ENCODE data around the gene SH3PXD2B. TPM values are rescaled to one million over a fixed set of nuclear protein-coding genes. Genes with fewer than 3 reads are reported as not detected.

The SH3PXD2B gene
- polyA plus RNA-seq, 3 donors = 0.19 to 0.77 (median 0.31) TPM

DNA sequence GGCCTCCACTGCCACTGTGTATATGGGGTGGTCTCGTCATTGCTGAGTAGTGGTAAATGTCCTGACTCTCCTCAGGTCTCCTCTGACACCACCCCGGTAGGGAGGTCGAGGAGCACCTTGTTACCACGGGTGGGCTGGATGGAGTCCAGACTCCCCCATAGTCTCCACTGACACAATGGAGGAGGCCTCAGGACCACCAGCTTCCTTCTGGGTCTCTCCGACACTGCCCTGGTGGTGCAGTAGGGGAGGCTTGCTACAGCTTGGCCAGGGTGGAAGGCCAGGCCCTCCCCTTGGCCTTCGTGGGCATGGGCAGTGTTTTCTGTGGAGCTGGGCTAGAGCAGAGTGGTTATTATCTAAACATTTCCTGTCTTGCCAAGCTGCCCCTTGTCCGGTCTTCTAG lies 15.4 kb upstream of the SH3PXD2B start:
- Histone ChIP-seq H3K79me2 (ENCODE audit: insufficient read depth, low read length) (no peaks in the 10 kb centered on the region), H3K27me3 (ENCODE audit: control insufficient read depth in 2 of 2, insufficient read depth in 2 of 2, low read length in 2 of 2) (no peaks in the 10 kb centered on the region), H4K20me1 (ENCODE audit: insufficient read depth, low read length) (no peaks in the 10 kb centered on the region), H3K4me1 (ENCODE audit: control insufficient read depth in 1 of 2, insufficient read depth in 2 of 2, low read length in 2 of 2) (no peaks in the 10 kb centered on the region), H3K36me3 (replicated peaks in 1 of 2; ENCODE audit: control insufficient read depth in 1 of 2, insufficient read depth in 2 of 2, low read length in 2 of 2) (no peaks in the 10 kb centered on the region), H3K9ac (ENCODE audit: insufficient read depth, low read length, poor library complexity, severe bottlenecking) (no peak overlapping the region), H3K4me2 (replicated peaks; ENCODE audit: extremely low read depth, low read length, poor library complexity, severe bottlenecking) (no peak overlapping the region), H3K27ac (ENCODE audit: low read depth in 1 of 2, low read length in 2 of 2) (no peak overlapping the region), H2AFZ (ENCODE audit: insufficient read depth, low read depth, low read length, poor library complexity, severe bottlenecking) (no peak overlapping the region), H3K9me3 (replicated peaks in 1 of 2; ENCODE audit: control insufficient read depth in 1 of 2, insufficient read depth in 1 of 2, low read length in 2 of 2) (no peaks in the 10 kb centered on the region), H3K4me3 (replicated peaks in 1 of 3; ENCODE audit: low read depth in 2 of 3, low read length in 3 of 3) (no peak overlapping the region)
- Mint-ChIP-seq H3K27me3 (ENCODE audit: low read depth in 3 of 3) (peaks cover 4 to 10% (median 10%) of the 10 kb centered on the region in 3 donors), H3K4me1 (no peaks in the 10 kb centered on the region), H3K27ac (no peak overlapping the region), H3K36me3 (no peaks in the 10 kb centered on the region), H3K4me3 (no peak overlapping the region), H3K9me3 (peaks cover 0 to 3% (median 0%) of the 10 kb centered on the region in 7 donors)
- WGBS (ENCODE audit: insufficient coverage) = 96% methylated on average over 3 of the region's 7 CpGs
- intact Hi-C loops (cut with micrococcal nuclease) = loop anchor here in 1 of 2 donors (10.0 kb wide), 1 partner anchor 455 kb away; no protein-coding TSS in a partner anchor
- DNase-seq = no peak
- no peak for TF ChIP-seq CTCF (IDR thresholded peaks at IDR 0.05)

DNA sequence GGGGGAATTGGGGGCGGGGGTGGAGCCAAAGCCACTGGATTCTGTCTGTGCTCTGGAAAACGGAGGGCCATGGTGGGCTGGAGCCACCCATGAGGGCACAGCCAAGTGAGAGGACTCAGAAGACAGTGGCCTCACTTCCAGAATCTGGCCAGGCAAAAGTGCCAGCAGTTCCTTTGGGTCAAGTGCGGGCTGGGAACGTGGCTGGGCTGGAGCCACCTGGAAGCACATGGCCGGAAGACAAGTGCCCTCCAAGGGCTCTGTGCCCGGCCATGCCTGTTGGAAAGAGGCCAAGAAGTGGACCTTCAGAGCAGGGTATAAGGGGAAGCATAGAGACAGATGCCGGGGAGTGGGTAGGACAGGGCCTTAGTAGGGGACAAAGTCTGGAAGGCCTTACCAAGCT lies 11.7 kb upstream of the SH3PXD2B start:
- Histone ChIP-seq H3K4me2 (replicated peaks; ENCODE audit: extremely low read depth, low read length, poor library complexity, severe bottlenecking) (no peak overlapping the region), H3K27ac (ENCODE audit: low read depth in 1 of 2, low read length in 2 of 2) (no peak overlapping the region), H3K36me3 (replicated peaks in 1 of 2; ENCODE audit: control insufficient read depth in 1 of 2, insufficient read depth in 2 of 2, low read length in 2 of 2) (no peaks in the 10 kb centered on the region), H3K9me3 (replicated peaks in 1 of 2; ENCODE audit: control insufficient read depth in 1 of 2, insufficient read depth in 1 of 2, low read length in 2 of 2) (peaks cover 0 to 6% of the 10 kb centered on the region in 2 donors), H3K4me1 (ENCODE audit: control insufficient read depth in 1 of 2, insufficient read depth in 2 of 2, low read length in 2 of 2) (peaks cover 6 to 7% of the 10 kb centered on the region in 2 donors), H3K27me3 (ENCODE audit: control insufficient read depth in 2 of 2, insufficient read depth in 2 of 2, low read length in 2 of 2) (no peaks in the 10 kb centered on the region), H3K79me2 (ENCODE audit: insufficient read depth, low read length) (no peaks in the 10 kb centered on the region), H3K4me3 (replicated peaks in 1 of 3; ENCODE audit: low read depth in 2 of 3, low read length in 3 of 3) (no peak overlapping the region), H2AFZ (ENCODE audit: insufficient read depth, low read depth, low read length, poor library complexity, severe bottlenecking) (no peak overlapping the region), H3K9ac (ENCODE audit: insufficient read depth, low read length, poor library complexity, severe bottlenecking) (no peak overlapping the region), H4K20me1 (ENCODE audit: insufficient read depth, low read length) (no peaks in the 10 kb centered on the region)
- DNase-seq = no peak
- no peak overlapping the region for H3K4me3 Mint-ChIP-seq
- intact Hi-C loops (cut with micrococcal nuclease) = no loop called here
- peaks cover 0 to 10% (median 8%) of the 10 kb centered on the region in 7 donors for H3K9me3 Mint-ChIP-seq
- peaks cover 10% of the 10 kb centered on the region for H3K4me1 Mint-ChIP-seq
- peak overlapping the region in 1 of 7 donors; percentile 20 for H3K27ac Mint-ChIP-seq
- 96% methylated on average over 6 of the region's 7 CpGs for WGBS (ENCODE audit: insufficient coverage)
- H3K36me3 Mint-ChIP-seq = no peaks in the 10 kb centered on the region
- peaks cover 4 to 12% (median 6%) of the 10 kb centered on the region in 3 donors for H3K27me3 Mint-ChIP-seq (ENCODE audit: low read depth in 3 of 3)
- TF ChIP-seq CTCF (IDR thresholded peaks at IDR 0.05) = no peak

Measured in CD14-positive monocyte (primary cell).